Activated CD8-positive, alpha-beta memory T cell treated with anti-CD3 and anti-CD28 coated beads, Interleukin-2, amount 50 U/mL, for 24 hours (primary cell): ENCODE results near the gene AACS.
"Not testable (repeated sequence)": the region's sequence is repeated elsewhere in the genome, so short reads cannot be mapped to it uniquely, and the experiment has no call there.

Source experiments
- DNase-seq: peaks from one replicate; pipeline ENCODE4 v3.0.0-alpha.2; 2020; ENCODE audit errors: extremely low read depth

AACS gene

GRCh38 chr12:125057708-125058107 is 7.5 kb upstream of the AACS start:
- DNase-seq = no peak

- no peak for DNase-seq
Observed at GRCh38 chr12:125061229-125061628, 4.0 kb upstream of the AACS start.

- DNase-seq = not testable (repeated sequence)
Observed at GRCh38 chr12:125063522-125063921, 1.7 kb upstream of the AACS start.

GRCh38 chr12:125064492-125064891 is 743 bp upstream of the AACS start:
- no peak for DNase-seq

- DNase-seq = no peak
Observed at GRCh38 chr12:125065919-125066570, 810 bp downstream of the AACS start.

- no peak for DNase-seq
Observed at GRCh38 chr12:125068391-125068790, 3.2 kb downstream of the AACS start.

- no peak for DNase-seq
Observed at GRCh38 chr12:125069616-125070015, 4.4 kb downstream of the AACS start.

GRCh38 chr12:125070112-125070511 is 4.9 kb downstream of the AACS start:
- no peak for DNase-seq

GRCh38 chr12:125070661-125071390 is 5.6 kb downstream of the AACS start:
- DNase-seq = no peak

- no peak for DNase-seq
Observed at GRCh38 chr12:125071456-125071855, 6.2 kb downstream of the AACS start.

GRCh38 chr12:125072496-125072895 is 7.3 kb downstream of the AACS start:
- DNase-seq = no peak

GRCh38 chr12:125074294-125074693 is 9.1 kb downstream of the AACS start:
- not testable (repeated sequence) for DNase-seq

GRCh38 chr12:125076103-125076502 is 10.9 kb downstream of the AACS start:
- no peak for DNase-seq

GRCh38 chr12:125079084-125079483 is 13.8 kb downstream of the AACS start:
- DNase-seq = no peak

GRCh38 chr12:125079648-125080645 is 14.7 kb downstream of the AACS start:
- DNase-seq = no peak

GRCh38 chr12:125081427-125081826 is 16.2 kb downstream of the AACS start:
- DNase-seq = no peak

GRCh38 chr12:125083072-125083471 is 17.8 kb downstream of the AACS start:
- DNase-seq = no peak

- DNase-seq = not testable (repeated sequence)
Observed at GRCh38 chr12:125088199-125088598, 23.0 kb downstream of the AACS start.

- DNase-seq = no peak
Observed at GRCh38 chr12:125089083-125089482, 23.8 kb downstream of the AACS start.

- DNase-seq = no peak
Observed at GRCh38 chr12:125089626-125090025, 24.4 kb downstream of the AACS start.

- no peak for DNase-seq
Observed at GRCh38 chr12:125090437-125090836, 25.2 kb downstream of the AACS start.

- DNase-seq = no peak
Observed at GRCh38 chr12:125091401-125091800, 26.2 kb downstream of the AACS start.
